Measurements from ENCODE around the gene FITM2. TPM values are rescaled to one million over a fixed set of nuclear protein-coding genes. Genes with fewer than 3 reads are reported as not detected.
A peak's percentile ranks its signal among the peaks of the same experiment; 100 is the strongest.

Gene FITM2
- total and polyA plus RNA-seq, 12 donors = 2.7 to 33.4 (median 18.5) TPM

DNA sequence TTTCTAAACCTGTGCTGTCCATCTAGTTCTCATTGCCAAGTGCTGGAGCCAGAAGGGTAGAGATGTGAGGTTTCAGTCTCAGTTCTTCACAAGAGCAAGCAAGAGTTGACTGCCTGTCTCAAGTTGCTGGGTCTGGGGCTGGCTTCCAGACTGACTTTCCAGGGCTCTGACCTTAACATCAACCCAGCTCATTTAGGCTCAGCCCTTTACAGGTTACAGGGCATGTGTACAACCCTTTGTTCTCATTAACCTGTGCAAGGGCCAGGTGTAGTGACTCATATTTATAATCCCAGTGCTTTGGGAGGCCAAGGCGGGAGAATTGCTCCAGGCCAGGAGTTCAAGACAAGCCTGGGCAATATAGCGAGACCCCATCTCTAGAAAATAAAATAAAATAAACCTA is 30.6 kb downstream of the FITM2 start:
- TF ChIP-seq POLR2A (IDR thresholded peaks at IDR 0.05) (no peak), CTCF (IDR thresholded peaks at IDR 0.05) (no peak)
- intact Hi-C loops (cut with DNase I) = no loop called here

GRCh38 chr20:44279228-44279627 is 31.8 kb downstream of the FITM2 start:
- H3K36me3 ChIP-seq (replicated peaks in 1 of 2) = no peaks in the 10 kb centered on the region
- H3K4me3 ChIP-seq = no peak overlapping the region
- TF ChIP-seq POLR2A (IDR thresholded peaks at IDR 0.05) (no peak), CTCF (IDR thresholded peaks at IDR 0.05) (no peak)
- no peaks in the 10 kb centered on the region for H3K27me3 ChIP-seq
- 38 to 68% (median 59%) methylated on average over 11 of the region's 11 CpGs for WGBS, 4 donors
- intact Hi-C loops (cut with DNase I) = no loop called here
- no peaks in the 10 kb centered on the region for H3K4me1 ChIP-seq (replicated peaks in 1 of 2)
- H3K9me3 ChIP-seq (replicated peaks in 1 of 3) = no peaks in the 10 kb centered on the region
- no peak overlapping the region for H3K27ac ChIP-seq
- DNase-seq = peak in 6 of 7 donors; percentile 48 to 76 (median 66)

More for the DNA sequence above, 30.6 kb downstream of the FITM2 start:
- Histone ChIP-seq H3K27ac (no peak overlapping the region), H3K27me3 (no peaks in the 10 kb centered on the region), H3K36me3 (replicated peaks in 1 of 2) (no peaks in the 10 kb centered on the region), H3K4me3 (no peak overlapping the region), H3K9me3 (replicated peaks in 1 of 3) (no peaks in the 10 kb centered on the region), H3K4me1 (replicated peaks in 1 of 2) (no peaks in the 10 kb centered on the region)
- 95 to 100% (median 97%) methylated on average over 2 of the region's 2 CpGs for whole genome bisulfite sequencing, 4 donors
- no peak for DNase-seq

DNA sequence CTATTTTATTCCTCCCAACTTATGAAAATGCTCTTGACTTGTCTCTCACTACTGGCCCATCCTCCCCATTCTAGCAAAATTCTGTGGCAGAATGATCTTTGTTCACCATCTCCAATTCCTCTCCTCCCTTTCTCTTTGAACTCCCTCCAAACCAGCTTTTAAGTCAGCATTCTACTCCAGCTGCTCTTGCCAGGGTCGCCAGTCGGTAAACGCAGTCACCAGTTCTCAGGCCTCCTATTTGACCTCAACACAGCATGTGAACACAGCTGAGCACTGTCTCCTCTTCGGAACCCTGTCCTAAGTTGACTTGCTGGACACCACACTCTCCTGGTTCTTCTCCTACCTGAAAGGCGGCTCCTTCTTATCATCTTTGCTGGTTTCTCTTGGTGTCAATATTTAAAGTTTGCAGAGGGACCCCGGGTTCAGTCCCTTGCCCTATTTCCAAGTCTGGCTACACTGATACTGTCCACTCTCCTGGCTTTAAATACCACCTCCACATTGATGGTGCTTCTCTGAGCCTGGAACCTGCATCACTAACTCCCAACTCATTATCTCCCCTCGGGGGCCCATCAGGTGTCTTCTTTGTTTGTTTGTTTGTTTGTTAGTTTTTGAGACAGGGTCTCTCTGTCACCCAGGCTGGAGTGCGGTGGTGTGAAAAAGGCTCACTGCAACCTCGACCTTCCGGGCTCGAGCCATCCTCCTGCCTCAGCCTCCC is 36.5 kb downstream of the FITM2 start:
- H3K9me3 ChIP-seq (replicated peaks in 1 of 3) = no peaks in the 10 kb centered on the region
- DNase-seq = no peak
- no peaks in the 10 kb centered on the region for H3K27me3 ChIP-seq
- no peak overlapping the region for H3K27ac ChIP-seq
- no peak overlapping the region for H3K4me3 ChIP-seq
- no peaks in the 10 kb centered on the region for H3K4me1 ChIP-seq (replicated peaks in 1 of 2)
- intact Hi-C loops (cut with DNase I) = no loop called here
- TF ChIP-seq POLR2A (IDR thresholded peaks at IDR 0.05) (no peak), CTCF (IDR thresholded peaks at IDR 0.05) (no peak)
- 81 to 87% (median 82%) methylated on average over 11 of the region's 11 CpGs for WGBS, 4 donors
- no peaks in the 10 kb centered on the region for H3K36me3 ChIP-seq (replicated peaks in 1 of 2)

DNA sequence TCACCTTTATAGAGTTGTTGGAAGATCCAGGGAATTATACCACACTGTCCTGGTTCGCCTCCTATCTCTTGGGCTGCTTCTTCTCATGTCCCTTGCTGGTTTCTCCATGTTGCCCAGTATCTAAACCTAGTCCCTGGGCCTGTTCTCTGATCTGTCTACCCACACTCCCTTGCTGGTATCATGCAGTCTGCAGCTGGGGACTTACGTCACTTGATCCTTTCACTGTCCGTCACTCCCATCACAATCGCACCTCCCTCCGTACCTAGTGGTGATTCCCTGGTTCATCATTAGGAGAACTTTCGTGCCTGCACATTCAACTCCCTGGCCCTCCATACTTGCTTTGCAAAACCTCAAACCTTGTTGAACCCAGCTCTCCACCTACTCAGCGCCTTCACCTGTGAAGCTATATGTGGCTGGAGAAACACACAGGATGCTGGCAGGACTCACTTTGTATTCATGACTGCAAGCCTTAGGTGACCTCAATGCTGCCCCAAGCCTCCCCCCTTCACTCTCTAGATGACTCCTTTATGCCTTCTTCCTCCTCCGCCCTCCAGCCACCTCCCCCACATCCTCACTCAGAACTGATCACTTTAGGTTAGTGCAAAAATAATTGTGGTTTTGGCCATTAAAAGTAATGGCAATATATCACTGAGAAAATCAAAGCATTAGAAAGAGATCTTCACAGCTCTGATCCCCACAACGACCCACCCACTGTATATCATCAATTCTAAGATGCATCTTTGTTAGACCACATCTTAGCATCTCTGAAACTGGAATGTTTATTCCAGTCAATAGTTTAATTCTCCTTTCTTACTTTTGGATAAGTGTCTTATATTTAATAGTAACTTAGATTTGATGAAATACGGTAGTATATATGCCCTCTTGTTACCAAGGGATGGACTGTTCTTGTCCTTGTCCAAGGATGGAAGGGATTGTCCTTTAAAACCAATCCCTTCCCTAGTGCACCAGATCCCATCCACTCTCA is 37.5 kb downstream of the FITM2 start:
- no peak overlapping the region for H3K27ac ChIP-seq
- H3K27me3 ChIP-seq = no peaks in the 10 kb centered on the region
- no peaks in the 10 kb centered on the region for H3K36me3 ChIP-seq (replicated peaks in 1 of 2)
- DNase-seq = no peak
- no peak overlapping the region for H3K4me3 ChIP-seq
- H3K9me3 ChIP-seq (replicated peaks in 1 of 3) = no peaks in the 10 kb centered on the region
- WGBS, 4 donors = 88 to 93% (median 92%) methylated on average over 10 of the region's 10 CpGs
- H3K4me1 ChIP-seq (replicated peaks in 1 of 2) = no peaks in the 10 kb centered on the region
- TF ChIP-seq POLR2A (IDR thresholded peaks at IDR 0.05) (no peak), CTCF (IDR thresholded peaks at IDR 0.05) (no peak)
- intact Hi-C loops (cut with DNase I) = no loop called here
